H9 (cell line): ENCODE results near the gene DSCAM. TPM values are rescaled to one million over a fixed set of nuclear protein-coding genes. Genes with fewer than 3 reads are reported as not detected.

Experiments
- DNase-seq: peaks from one replicate; pipeline ENCODE4 v3.0.0-alpha.2; 2017
- H2AFZ ChIP-seq: one replicate; pipeline ENCODE4 v1.6.1; 2013; ENCODE audit warnings: mild to moderate bottlenecking, low read length, control low read depth, moderate library complexity
- H2AK5ac ChIP-seq: 2 replicates; pipeline ENCODE4 v1.6.1; 2013; ENCODE audit warnings: low read length, control low read depth, mixed read lengths; ENCODE audit not compliant: insufficient read length
- H2BK120ac ChIP-seq: one replicate; pipeline ENCODE4 v1.6.1; 2013; ENCODE audit warnings: low read depth, mild to moderate bottlenecking, low read length, control low read depth, inconsistent platforms; ENCODE audit not compliant: poor library complexity, severe bottlenecking
- H2BK12ac ChIP-seq: 2 replicates; pipeline ENCODE4 v1.6.1; 2013; ENCODE audit warnings: low read length, control low read depth, mixed read lengths, low read depth; ENCODE audit not compliant: insufficient read length
- H2BK15ac ChIP-seq: 2 replicates; pipeline ENCODE4 v1.6.1; 2013; ENCODE audit warnings: low read depth, low read length, control low read depth
- H2BK20ac ChIP-seq: one replicate; pipeline ENCODE4 v1.6.1; 2013; ENCODE audit warnings: low read depth, mild to moderate bottlenecking, low read length, control low read depth, inconsistent platforms; ENCODE audit not compliant: poor library complexity, severe bottlenecking
- H2BK5ac ChIP-seq: 2 replicates; pipeline ENCODE4 v1.6.1; 2013; ENCODE audit warnings: low read length, control low read depth, mixed read lengths; ENCODE audit not compliant: insufficient read length
- H3K14ac ChIP-seq: 2 replicates; pipeline ENCODE4 v1.6.1; 2013; ENCODE audit warnings: low read length, control low read depth; ENCODE audit not compliant: insufficient read depth
- H3K18ac ChIP-seq: 2 replicates; pipeline ENCODE4 v1.6.1; 2013; ENCODE audit warnings: low read depth, mild to moderate bottlenecking, mixed read lengths, low read length, control low read depth; ENCODE audit not compliant: insufficient read length
- H3K23ac ChIP-seq: 2 replicates; pipeline ENCODE4 v1.6.1; 2013; ENCODE audit warnings: low read length, control low read depth, mixed read lengths, low read depth; ENCODE audit not compliant: insufficient read length
- H3K23me2 ChIP-seq: 2 replicates; pipeline ENCODE4 v1.6.1; 2013; ENCODE audit warnings: low read depth, mild to moderate bottlenecking, mixed read lengths, low read length, control low read depth; ENCODE audit not compliant: insufficient read length, poor library complexity, severe bottlenecking
- H3K27ac ChIP-seq: 2 replicates; pipeline ENCODE4 v1.5.1; 2013; ENCODE audit warnings: low read length, control low read depth, mixed read lengths, low read depth; ENCODE audit not compliant: insufficient read length
- H3K27me3 ChIP-seq: 2 replicates; pipeline ENCODE4 v1.6.1; 2013; ENCODE audit warnings: low read length, control low read depth, inconsistent platforms; ENCODE audit not compliant: insufficient read depth
- H3K4ac ChIP-seq: 2 replicates; pipeline ENCODE4 v1.6.1; 2013; ENCODE audit warnings: low read depth, mild to moderate bottlenecking, control low read depth, inconsistent platforms, low read length, moderate library complexity
- H3K4me1 ChIP-seq: 2 replicates; pipeline ENCODE4 v1.6.1; 2013; ENCODE audit warnings: low read length, control low read depth, inconsistent platforms; ENCODE audit not compliant: insufficient read depth
- H3K4me2 ChIP-seq: 2 replicates; pipeline ENCODE4 v1.6.1; 2013; ENCODE audit warnings: low read length, control low read depth, mixed read lengths; ENCODE audit not compliant: insufficient read length, insufficient read depth
- H3K56ac ChIP-seq: 2 replicates; pipeline ENCODE4 v1.6.1; 2013; ENCODE audit warnings: low read depth, mild to moderate bottlenecking, mixed read lengths, low read length, control low read depth; ENCODE audit not compliant: insufficient read length
- H3K79me1 ChIP-seq: 2 replicates; pipeline ENCODE4 v1.6.1; 2013; ENCODE audit warnings: low read depth, mild to moderate bottlenecking, moderate library complexity, low read length, control low read depth, inconsistent platforms; ENCODE audit not compliant: insufficient read depth, poor library complexity, severe bottlenecking
- H3K79me2 ChIP-seq: 2 replicates; pipeline ENCODE4 v1.6.1; 2013; ENCODE audit warnings: low read length, control low read depth, inconsistent platforms; ENCODE audit not compliant: insufficient read depth
- H3K9ac ChIP-seq: 2 replicates; pipeline ENCODE4 v1.6.1; 2013; ENCODE audit warnings: low read length, control low read depth, mixed read lengths; ENCODE audit not compliant: insufficient read length; ENCODE audit errors: extremely low read depth
- H3K9me3 ChIP-seq: one replicate; pipeline ENCODE4 v1.6.1; 2013; ENCODE audit warnings: low read depth, low read length, inconsistent platforms; ENCODE audit not compliant: control insufficient read depth
- H3T11ph ChIP-seq: one replicate; pipeline ENCODE4 v1.6.1; 2013; ENCODE audit warnings: mild to moderate bottlenecking, low read length, control low read depth, inconsistent platforms
- H4K20me1 ChIP-seq: one replicate; pipeline ENCODE4 v1.6.1; 2013; ENCODE audit not compliant: control insufficient read depth, insufficient read length, insufficient read depth
- H4K5ac ChIP-seq: 2 replicates; pipeline ENCODE4 v1.6.1; 2013; ENCODE audit warnings: low read depth, mild to moderate bottlenecking, mixed read lengths, low read length, control low read depth; ENCODE audit not compliant: insufficient read length
- H4K8ac ChIP-seq: replicated peaks from 2 replicates; pipeline ENCODE4 v1.6.1; 2013; ENCODE audit warnings: low read length, control low read depth, mixed read lengths, low read depth; ENCODE audit not compliant: insufficient read length
- H4K91ac ChIP-seq: 2 replicates; pipeline ENCODE4 v1.6.1; 2013; ENCODE audit warnings: low read depth, mild to moderate bottlenecking, moderate library complexity, mixed read lengths, low read length, control low read depth; ENCODE audit not compliant: insufficient read length
- H3K27ac Mint-ChIP-seq, 3 experiments: 2 replicates in 2 of 3; 3 replicates in 1 of 3; pipeline ENCODE4 v1.8.0; 2020 to 2021; ENCODE audit warnings: mixed read lengths in 3 of 3, mild to moderate bottlenecking in 1 of 3, moderate library complexity in 1 of 3
- H3K27me3 Mint-ChIP-seq: 2 replicates; pipeline ENCODE4 v1.8.0; 2021; ENCODE audit warnings: low read depth, mild to moderate bottlenecking, moderate library complexity, mixed read lengths
- H3K36me3 Mint-ChIP-seq, 3 experiments: 2 replicates in 2 of 3; 3 replicates in 1 of 3; pipeline ENCODE4 v1.8.0; 2020 to 2021; ENCODE audit warnings: low read depth in 3 of 3, mixed read lengths in 3 of 3; ENCODE audit not compliant: insufficient read depth in 1 of 3
- H3K4me1 Mint-ChIP-seq, 2 experiments: 2 replicates each; pipeline ENCODE4 v1.8.0; 2020; ENCODE audit warnings: mixed read lengths in 2 of 2
- H3K4me3 Mint-ChIP-seq, 2 experiments: 2 replicates in 1 of 2; 3 replicates in 1 of 2; pipeline ENCODE4 v1.8.0; 2020 to 2021; ENCODE audit warnings: mild to moderate bottlenecking in 2 of 2, mixed read lengths in 2 of 2, moderate library complexity in 1 of 2
- H3K9me3 Mint-ChIP-seq, 2 experiments: 2 replicates in 1 of 2; 3 replicates in 1 of 2; pipeline ENCODE4 v1.8.0; 2020; ENCODE audit warnings: mild to moderate bottlenecking in 2 of 2, mixed read lengths in 2 of 2, moderate library complexity in 1 of 2
- WGBS: extraction: QIAGEN DNeasy Blood & Tissue Kit; methylation state at CpG from one replicate; pipeline ENCODE4 v1.1.7; 2013; ENCODE audit warnings: missing lambda C conversion rate, low lambda C conversion rate, mixed read lengths; ENCODE audit not compliant: insufficient read length; ENCODE audit errors: extremely low coverage; 5-methylcytosine and 5-hydroxymethylcytosine counted together
- total RNA-seq: library from RNA; stranded (reverse); gene quantifications from 2 replicates; pipeline ENCODE4 v1.2.1, GENCODE V29; 2021
- TF ChIP-seq, protein P1 (sequence below): fragments of 200-600 bp; sonication (generic); conservative IDR thresholded peaks from 3 replicates; pipeline ENCODE4 v1.8.0; 2021; ENCODE audit warnings: antibody characterized with exemption, mild to moderate bottlenecking

The DSCAM gene
- total RNA-seq, 1 experiment from 2014 or later, result 0.17 TPM

DNA sequence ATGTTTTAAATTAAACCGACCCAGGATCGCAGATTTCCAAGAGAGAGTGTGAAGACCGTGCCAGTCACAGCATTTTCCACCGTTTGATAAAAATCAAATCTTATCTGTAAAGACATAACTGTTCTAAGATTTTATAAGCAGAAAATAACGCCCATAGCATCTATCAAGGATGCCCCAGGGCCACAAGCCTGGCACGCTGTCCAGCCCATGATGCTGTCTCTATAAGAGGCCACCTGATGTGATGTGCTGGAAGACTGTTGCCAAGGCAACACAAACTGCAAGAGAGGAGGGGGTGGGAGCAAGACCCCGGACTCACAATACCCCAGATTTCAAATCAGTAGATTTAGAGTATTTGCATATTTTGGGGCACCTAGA lies 116.5 kb downstream of the DSCAM start:
- Histone ChIP-seq H3T11ph (no peak overlapping the region), H3K4ac (no peak overlapping the region), H3K23ac (no peak overlapping the region), H3K9me3 (no peaks in the 10 kb centered on the region), H2BK5ac (no peak overlapping the region), H2AFZ (no peak overlapping the region), H4K91ac (no peak overlapping the region), H4K5ac (no peak overlapping the region), H3K4me1 (no peaks in the 10 kb centered on the region), H2BK120ac (no peak overlapping the region), H3K14ac (no peak overlapping the region), H3K18ac (no peak overlapping the region), H2BK15ac (no peak overlapping the region), H3K23me2 (no peaks in the 10 kb centered on the region), H4K20me1 (no peaks in the 10 kb centered on the region), H3K27ac (no peak overlapping the region), H2BK12ac (no peak overlapping the region), H3K79me1 (no peaks in the 10 kb centered on the region), H2BK20ac (no peak overlapping the region), H3K56ac (no peak overlapping the region), H3K79me2 (no peaks in the 10 kb centered on the region), H3K27me3 (no peaks in the 10 kb centered on the region), H3K4me2 (no peak overlapping the region), H4K8ac (no peak overlapping the region), H3K9ac (no peak overlapping the region), H2AK5ac (no peak overlapping the region)
- no CpG with 5 or more reads among the region's 7 CpGs for WGBS
- Mint-ChIP-seq H3K4me3 (no peak overlapping the region), H3K36me3 (no peaks in the 10 kb centered on the region; a peak in 1 of 7 replicates), H3K4me1 (no peaks in the 10 kb centered on the region; a peak in 1 of 4 replicates), H3K9me3 (no peaks in the 10 kb centered on the region), H3K27ac (no peak overlapping the region), H3K27me3 (no peaks in the 10 kb centered on the region; the same call in 1 of the 2 replicates)
- no peak for DNase-seq
- TF ChIP-seq, protein P1, sequence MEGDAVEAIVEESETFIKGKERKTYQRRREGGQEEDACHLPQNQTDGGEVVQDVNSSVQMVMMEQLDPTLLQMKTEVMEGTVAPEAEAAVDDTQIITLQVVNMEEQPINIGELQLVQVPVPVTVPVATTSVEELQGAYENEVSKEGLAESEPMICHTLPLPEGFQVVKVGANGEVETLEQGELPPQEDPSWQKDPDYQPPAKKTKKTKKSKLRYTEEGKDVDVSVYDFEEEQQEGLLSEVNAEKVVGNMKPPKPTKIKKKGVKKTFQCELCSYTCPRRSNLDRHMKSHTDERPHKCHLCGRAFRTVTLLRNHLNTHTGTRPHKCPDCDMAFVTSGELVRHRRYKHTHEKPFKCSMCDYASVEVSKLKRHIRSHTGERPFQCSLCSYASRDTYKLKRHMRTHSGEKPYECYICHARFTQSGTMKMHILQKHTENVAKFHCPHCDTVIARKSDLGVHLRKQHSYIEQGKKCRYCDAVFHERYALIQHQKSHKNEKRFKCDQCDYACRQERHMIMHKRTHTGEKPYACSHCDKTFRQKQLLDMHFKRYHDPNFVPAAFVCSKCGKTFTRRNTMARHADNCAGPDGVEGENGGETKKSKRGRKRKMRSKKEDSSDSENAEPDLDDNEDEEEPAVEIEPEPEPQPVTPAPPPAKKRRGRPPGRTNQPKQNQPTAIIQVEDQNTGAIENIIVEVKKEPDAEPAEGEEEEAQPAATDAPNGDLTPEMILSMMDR, result no peak
